ENCODE measurements around the gene FASTK.

The FASTK gene

DNA sequence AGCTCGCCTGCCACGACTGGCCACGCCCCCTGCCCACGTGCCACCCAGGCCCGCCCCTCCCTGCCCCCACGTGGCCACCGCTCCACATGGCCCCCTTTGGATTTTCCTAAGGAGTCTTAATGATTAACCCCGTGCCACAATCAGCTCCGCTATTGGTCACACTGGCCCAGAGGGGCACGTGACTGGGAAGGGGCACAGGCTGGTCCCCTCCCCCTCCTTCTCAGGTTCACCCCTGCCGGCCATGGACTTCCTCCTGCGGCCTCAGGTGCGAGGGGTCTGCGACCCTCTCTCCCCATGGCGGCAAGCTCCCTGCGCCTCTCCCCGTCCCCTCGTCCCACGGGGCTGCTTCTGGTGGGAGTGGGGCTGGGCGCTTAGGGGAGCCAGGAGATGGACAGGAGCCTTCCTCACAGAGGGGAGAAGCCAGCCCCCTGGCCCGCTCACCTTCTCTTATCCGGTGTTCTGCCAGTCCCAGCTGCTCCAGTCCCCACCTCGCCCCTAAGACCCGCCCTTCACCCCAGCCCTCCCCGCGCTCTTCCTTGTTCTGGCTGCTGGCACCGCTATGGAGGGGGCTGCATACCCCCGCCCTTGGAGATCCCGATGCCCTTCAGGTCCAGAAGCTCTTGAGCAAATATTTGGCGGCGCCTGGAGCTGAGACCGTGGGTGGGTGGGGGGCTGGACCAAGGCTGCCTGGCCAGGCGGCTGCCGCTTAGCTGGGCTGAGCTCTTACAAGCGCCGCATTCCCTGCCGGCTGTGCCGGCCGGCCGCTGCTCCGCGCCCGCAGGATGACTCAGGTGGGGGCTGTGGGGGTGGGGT lies 18.0 kb downstream of the FASTK start:
- POLR2A ChIA-PET (ENCODE audit: low non-redundant PET), result interaction anchor here (0.7 to 0.9 kb wide), 2 partner anchors 18 to 19 kb away, joined by 3 read pairs; partner anchors contain the start of gene FASTK
- CTCF ChIA-PET, result interaction anchor here (0.6 to 0.7 kb wide), 4 partner anchors 15 to 53 kb away, joined by 3 to 4 read pairs (median 3); partner anchors contain the start of gene ATG9B
- TF ChIP-seq, protein P1, sequence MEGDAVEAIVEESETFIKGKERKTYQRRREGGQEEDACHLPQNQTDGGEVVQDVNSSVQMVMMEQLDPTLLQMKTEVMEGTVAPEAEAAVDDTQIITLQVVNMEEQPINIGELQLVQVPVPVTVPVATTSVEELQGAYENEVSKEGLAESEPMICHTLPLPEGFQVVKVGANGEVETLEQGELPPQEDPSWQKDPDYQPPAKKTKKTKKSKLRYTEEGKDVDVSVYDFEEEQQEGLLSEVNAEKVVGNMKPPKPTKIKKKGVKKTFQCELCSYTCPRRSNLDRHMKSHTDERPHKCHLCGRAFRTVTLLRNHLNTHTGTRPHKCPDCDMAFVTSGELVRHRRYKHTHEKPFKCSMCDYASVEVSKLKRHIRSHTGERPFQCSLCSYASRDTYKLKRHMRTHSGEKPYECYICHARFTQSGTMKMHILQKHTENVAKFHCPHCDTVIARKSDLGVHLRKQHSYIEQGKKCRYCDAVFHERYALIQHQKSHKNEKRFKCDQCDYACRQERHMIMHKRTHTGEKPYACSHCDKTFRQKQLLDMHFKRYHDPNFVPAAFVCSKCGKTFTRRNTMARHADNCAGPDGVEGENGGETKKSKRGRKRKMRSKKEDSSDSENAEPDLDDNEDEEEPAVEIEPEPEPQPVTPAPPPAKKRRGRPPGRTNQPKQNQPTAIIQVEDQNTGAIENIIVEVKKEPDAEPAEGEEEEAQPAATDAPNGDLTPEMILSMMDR (conservative IDR thresholded peaks at IDR 0.05; ENCODE audit: low read depth), result no peak
- no peak for DNase-seq (ENCODE audit: low spot score)
- peak overlapping the region; percentile 96 for H3K27ac ChIP-seq

DNA sequence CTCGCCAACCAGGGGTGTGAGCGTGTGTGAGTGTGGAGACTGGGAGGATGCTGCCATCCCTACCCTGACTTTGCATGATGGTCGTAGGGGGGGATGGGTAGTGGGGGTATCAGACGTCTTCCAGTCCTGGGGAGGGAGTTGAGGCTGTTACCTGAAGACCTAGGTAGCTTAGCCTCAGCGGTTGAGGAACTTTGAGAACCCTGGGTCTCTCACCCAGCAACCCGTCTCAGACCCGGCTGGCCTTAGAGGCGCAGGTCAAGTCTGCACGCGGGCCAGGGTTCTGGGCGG lies 18.6 kb downstream of the FASTK start:
- ChIA-PET POLR2A (ENCODE audit: low non-redundant PET) (interaction anchor here (0.7 to 0.9 kb wide), 2 partner anchors 19 kb away, joined by 3 read pairs; partner anchors contain the start of gene FASTK), CTCF (interaction anchor here (0.6 to 0.7 kb wide), 2 partner anchors 25 to 54 kb away, joined by 3 read pairs; no protein-coding TSS in a partner anchor)
- peak overlapping the region; percentile 96 for H3K27ac ChIP-seq
- TF ChIP-seq, protein P1 (conservative IDR thresholded peaks at IDR 0.05; ENCODE audit: low read depth), result no peak
- DNase-seq (ENCODE audit: low spot score), result no peak

DNA sequence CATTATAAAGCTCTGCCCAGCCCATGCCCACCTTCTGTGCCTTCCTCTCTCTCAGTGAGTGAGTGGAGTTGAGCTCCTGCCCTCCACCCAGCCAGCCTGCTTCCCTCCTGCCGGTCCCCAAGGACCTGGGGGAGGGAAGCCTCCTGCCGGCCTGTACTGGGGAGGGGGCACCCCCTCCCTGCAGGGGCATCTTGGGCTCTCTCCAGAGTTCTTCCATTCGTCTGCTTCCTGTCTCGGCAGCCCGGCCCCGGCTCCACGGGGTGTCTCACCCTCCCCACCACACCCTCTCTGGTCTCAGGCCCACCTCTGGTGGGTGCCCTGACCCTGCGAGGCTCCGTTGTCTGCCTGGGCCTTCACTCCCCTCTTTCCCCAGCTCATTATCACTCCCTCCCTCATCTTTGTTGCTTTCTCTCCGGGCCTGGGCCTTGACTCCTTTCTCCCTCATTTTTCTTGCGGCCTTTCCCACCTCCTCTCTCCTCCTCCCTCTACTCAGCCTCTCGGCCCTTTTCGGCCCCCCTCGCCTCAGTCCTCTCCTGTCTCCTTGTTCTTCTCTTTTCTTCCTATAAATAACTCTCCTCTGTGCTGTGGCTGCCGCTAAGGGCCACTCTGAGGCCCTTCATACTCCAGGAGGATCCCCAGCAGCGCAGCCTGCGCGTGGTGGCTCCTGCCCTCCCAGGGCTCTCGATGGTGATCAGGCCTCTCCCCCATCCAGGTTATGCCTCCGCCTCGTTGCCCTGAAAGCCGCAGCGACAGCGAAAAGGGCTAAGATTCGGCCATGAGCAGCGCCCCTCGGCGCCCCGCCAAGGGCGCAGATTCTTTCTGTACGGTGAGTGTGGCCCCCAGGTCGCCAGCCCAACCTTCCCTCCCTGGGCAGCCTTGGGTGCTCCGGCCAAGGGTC lies 19.1 kb downstream of the FASTK start:
- ChIA-PET CTCF (no interaction called here), POLR2A (ENCODE audit: low non-redundant PET) (interaction anchor here (0.6 to 0.7 kb wide), 3 partner anchors 19 to 1500 kb away, joined by 3 to 4 read pairs (median 3); partner anchors contain the start of gene FASTK)
- H3K27ac ChIP-seq, result peak overlapping the region; percentile 96
- TF ChIP-seq, protein P1 (conservative IDR thresholded peaks at IDR 0.05; ENCODE audit: low read depth), result no peak
- no peak for DNase-seq (ENCODE audit: low spot score)

DNA sequence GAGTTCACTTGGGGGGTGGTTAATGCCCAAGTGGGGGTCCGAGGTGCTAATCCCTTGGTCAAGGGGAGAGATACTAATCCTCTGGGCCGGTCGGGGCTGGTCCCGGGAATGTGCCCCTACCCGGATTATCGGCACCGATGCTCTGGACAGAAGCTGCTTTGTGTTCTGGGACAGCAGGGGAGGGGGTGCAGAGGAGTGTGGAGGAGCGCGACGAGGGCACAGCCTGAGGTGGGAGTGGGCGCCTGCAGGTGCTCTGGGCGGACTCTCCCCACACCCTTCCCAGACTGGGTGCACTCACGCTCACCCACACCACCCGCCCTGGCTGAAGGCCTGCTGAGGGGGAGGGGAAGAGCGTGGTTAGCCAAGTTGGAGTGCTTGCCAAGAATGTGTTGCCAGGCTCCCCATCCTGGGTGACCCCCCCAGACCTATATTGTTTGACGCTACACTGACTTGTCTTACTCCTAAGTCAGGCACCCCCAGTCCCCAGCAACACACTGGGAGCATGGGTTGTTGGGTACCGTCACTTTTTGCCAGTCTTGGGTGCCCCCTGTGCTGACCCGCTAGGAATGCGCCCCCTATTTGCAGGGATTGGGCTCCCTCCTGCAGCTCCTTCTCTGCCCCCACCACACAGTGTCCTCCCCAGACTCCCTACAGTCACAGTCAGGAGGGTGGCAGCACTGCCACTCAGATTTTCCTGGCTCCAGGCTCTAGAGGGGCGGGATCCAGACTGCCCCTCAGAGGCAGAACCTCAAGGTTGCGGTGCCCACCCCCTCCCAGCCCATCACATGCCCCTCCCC lies 20.0 kb downstream of the FASTK start:
- TF ChIP-seq, protein P1 (conservative IDR thresholded peaks at IDR 0.05; ENCODE audit: low read depth), result no peak
- POLR2A ChIA-PET (ENCODE audit: low non-redundant PET), result interaction anchor here (0.6 kb wide), 2 partner anchors 119 to 1499 kb away, joined by 3 to 4 read pairs; no protein-coding TSS in a partner anchor
- CTCF ChIA-PET, result no interaction called here
- peak overlapping the region; percentile 96 for H3K27ac ChIP-seq
- DNase-seq (ENCODE audit: low spot score), result peak; percentile 30

DNA sequence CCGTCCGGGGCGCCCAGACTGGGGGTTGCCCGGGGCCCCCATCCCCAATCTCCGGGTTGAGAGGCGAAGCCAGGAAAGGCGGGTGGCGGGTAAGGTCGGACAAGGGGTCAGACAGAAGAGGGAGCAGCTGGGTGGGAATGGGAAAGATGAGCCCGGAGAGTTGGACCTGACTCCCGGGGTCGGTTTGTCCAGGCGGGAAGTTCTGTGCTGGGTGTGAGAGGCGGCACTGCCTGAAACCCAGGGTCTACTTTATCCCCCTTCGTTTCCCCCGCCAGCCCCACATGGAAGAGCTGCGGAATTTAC lies 20.5 kb downstream of the FASTK start:
- POLR2A ChIA-PET (ENCODE audit: low non-redundant PET), result no interaction called here
- peak; percentile 13 for DNase-seq (ENCODE audit: low spot score)

More for the DNA sequence above, 20.5 kb downstream of the FASTK start:
- CTCF ChIA-PET, result no interaction called here
- peak overlapping the region; percentile 96 for H3K27ac ChIP-seq
- TF ChIP-seq, protein P1 (conservative IDR thresholded peaks at IDR 0.05; ENCODE audit: low read depth), result peak; percentile 3

Data from RWPE1 (cell line).